Measurements from ENCODE around the gene LDB2.

DNA sequence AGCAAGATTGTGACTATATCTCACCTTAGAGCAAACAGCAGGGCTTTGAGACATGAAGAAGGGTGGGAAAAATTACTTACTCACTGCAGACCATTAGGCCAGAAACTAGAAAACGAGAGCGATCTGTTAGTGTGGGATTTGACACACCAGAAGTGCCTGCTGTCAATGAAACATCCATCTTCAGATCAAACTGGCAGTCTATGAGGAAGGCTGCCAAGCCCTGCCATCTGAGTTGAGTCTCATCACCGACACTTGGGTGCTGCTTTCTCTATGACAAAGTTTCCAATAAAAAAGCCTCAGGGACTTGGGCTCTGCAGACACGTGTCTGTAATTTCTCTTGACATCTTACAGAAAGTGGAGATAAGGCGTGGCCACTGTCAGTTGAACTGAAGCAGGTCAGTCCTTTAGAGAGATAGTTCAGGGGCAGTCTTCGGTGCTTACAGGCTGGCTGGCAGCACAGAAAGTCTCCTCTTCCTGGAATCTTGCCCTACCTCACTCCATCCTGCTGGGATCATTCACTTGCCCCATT lies 40.1 kb upstream of the LDB2 start:
- TF ChIP-seq, protein P1, sequence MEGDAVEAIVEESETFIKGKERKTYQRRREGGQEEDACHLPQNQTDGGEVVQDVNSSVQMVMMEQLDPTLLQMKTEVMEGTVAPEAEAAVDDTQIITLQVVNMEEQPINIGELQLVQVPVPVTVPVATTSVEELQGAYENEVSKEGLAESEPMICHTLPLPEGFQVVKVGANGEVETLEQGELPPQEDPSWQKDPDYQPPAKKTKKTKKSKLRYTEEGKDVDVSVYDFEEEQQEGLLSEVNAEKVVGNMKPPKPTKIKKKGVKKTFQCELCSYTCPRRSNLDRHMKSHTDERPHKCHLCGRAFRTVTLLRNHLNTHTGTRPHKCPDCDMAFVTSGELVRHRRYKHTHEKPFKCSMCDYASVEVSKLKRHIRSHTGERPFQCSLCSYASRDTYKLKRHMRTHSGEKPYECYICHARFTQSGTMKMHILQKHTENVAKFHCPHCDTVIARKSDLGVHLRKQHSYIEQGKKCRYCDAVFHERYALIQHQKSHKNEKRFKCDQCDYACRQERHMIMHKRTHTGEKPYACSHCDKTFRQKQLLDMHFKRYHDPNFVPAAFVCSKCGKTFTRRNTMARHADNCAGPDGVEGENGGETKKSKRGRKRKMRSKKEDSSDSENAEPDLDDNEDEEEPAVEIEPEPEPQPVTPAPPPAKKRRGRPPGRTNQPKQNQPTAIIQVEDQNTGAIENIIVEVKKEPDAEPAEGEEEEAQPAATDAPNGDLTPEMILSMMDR (conservative IDR thresholded peaks at IDR 0.05; ENCODE audit: low read length): no peak
- no peak for TF ChIP-seq EZH2phosphoT487 (IDR thresholded peaks at IDR 0.05; ENCODE audit: borderline replicate concordance)

All from Loucy (cell line).